GM19463 (cell line): ENCODE results near the gene CEP97.
"Not testable (repeated sequence)": the region's sequence is repeated elsewhere in the genome, so short reads cannot be mapped to it uniquely, and the experiment has no call there.

Experiments
- ATAC-seq: cut with Tn5 transposase; IDR thresholded peaks from one replicate; pipeline ENCODE4 v1.9.1; 2021; ENCODE audit warnings: mild to moderate bottlenecking, moderate library complexity; ENCODE audit not compliant: unreplicated experiment

Gene CEP97, protein sequence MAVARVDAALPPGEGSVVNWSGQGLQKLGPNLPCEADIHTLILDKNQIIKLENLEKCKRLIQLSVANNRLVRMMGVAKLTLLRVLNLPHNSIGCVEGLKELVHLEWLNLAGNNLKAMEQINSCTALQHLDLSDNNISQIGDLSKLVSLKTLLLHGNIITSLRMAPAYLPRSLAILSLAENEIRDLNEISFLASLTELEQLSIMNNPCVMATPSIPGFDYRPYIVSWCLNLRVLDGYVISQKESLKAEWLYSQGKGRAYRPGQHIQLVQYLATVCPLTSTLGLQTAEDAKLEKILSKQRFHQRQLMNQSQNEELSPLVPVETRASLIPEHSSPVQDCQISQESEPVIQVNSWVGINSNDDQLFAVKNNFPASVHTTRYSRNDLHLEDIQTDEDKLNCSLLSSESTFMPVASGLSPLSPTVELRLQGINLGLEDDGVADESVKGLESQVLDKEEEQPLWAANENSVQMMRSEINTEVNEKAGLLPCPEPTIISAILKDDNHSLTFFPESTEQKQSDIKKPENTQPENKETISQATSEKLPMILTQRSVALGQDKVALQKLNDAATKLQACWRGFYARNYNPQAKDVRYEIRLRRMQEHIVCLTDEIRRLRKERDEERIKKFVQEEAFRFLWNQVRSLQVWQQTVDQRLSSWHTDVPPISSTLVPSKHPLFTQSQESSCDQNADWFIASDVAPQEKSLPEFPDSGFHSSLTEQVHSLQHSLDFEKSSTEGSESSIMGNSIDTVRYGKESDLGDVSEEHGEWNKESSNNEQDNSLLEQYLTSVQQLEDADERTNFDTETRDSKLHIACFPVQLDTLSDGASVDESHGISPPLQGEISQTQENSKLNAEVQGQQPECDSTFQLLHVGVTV

DNA sequence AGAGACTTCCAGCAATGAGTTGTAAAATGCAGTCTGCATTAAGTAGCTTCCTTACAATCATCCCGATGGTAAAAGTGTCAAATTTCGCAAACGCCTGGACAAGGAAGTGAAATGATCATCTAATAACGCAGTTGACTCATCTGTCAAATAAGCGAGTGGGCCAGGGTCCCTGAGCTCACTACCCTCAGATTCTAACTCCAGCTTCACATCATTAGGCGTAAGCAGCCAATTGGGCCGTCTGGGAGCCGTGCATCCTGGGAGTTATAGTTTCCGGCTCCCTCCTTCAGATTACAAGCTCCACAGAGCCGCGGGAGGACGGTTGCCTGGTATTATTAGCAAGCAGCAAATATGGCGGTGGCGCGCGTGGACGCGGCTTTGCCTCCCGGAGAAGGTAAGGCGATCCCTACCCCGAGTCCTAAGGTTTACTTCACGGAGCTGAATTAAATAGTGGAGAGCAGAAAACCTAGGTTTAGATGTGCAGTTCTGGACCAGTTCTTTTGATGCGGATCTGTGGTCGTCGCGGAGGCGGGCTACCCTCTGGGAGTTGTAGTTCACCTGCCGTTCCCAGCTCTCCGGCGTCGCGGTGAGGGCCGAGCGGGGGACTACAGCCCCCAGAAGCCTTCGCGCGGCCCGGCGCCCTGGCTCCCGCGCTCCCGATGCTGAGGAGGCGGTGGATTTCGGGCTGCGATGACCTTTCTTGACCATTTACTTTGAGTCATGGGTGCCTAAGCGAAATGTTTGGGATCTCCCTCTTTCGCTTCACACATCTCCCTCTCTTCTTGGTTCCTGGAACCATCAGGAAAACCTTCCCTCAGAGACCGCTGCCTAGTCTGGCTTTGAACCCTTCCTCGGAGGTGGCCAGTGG lies at the start of gene CEP97:
TSS of gene CEP97 (plus strand) at position 286 of the 865 bp plus-strand sequence. CDS start at position 349, 63 bp downstream.
- peak; percentile 88 for ATAC-seq

DNA sequence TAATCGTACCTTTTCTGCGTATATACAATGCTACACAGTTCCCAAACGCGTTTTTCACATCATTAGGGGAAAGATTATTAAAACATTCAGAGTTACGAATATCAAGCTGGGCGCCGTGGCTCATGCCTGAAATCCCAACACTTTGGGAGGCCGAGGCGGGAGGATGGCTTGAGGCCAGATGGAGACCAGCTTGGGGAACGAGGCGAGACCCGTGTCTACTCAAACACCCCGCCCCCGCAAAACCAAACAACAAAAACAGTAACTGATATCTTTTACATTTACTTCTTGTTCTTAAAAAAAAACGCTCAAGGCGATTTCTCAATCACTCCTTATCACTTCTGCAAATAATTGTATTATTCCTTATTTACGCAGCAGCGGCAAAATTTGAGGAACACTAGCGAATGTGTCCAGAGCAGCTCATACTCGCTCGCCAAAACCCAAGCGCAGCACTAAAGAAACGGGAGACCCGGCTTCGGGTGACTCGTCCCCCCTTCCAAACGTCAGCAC lies 48.7 kb upstream of the CEP97 start:
- no peak for ATAC-seq

DNA sequence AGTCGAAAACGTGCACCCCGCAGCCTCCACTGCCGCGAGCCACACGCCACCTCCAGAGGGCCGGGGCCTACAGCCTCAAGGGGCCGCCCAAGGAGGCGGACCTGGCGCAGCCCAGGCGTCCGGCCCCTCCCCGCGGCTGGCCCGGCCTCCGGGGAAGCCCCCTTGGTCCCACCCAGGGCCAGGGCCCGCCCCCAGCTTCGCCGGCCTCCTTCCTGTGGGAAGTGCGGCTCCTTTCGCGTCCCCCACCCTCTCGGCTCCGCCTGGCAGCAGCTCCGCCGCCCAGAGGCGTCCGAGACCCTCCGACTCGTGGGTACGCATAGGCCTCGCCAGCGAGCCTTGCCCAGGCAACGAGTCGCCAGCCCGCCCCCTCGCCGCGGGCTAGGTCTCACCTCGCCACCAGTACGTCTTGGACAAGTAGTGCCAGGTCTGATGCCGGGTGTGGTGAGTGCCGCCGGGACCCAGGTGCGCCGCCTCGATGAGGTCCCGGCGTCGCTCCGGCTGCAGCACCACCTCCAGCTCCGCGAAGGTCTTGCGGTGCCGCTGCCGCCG lies 48.1 kb upstream of the CEP97 start:
- peak; percentile 82 for ATAC-seq

DNA sequence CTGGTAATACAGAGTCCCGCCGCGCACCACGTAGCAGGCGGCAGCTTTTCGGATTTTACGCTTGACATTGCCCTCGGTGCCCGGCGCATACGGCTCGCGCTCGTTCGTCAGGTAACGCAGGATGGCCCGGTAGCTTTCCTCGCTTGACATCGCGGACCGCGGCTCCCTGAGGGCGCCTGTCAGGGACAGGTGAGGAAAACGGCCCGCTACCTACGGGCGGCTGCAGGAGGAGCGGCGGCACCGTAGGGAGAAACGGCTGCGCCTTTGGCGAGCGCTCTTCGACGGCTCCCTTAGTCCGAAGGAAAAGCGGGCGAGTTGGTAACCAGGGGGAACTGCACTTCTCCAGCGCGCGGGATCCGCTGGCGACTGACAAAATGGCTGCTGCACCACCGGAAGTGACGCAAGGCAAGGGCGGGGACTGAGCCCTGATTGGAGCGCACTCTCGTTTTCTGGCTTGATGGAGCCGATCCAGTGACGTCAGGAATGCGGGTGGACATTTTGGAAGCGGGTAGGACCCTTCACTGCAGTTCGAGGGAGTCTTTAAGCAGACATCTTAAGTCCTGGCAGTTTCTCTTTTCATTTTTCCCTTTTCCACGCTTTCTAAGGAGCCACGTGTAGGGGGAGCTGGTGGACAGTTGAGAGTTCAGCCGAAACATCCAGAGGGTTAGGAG lies 47.5 kb upstream of the CEP97 start, which contains the start of gene ZBTB11:
TSS of gene ZBTB11 (minus strand) at position 368 of the 671 bp plus-strand sequence. CDS start at position 150, 218 bp downstream.
- ATAC-seq: peak; percentile 60

DNA sequence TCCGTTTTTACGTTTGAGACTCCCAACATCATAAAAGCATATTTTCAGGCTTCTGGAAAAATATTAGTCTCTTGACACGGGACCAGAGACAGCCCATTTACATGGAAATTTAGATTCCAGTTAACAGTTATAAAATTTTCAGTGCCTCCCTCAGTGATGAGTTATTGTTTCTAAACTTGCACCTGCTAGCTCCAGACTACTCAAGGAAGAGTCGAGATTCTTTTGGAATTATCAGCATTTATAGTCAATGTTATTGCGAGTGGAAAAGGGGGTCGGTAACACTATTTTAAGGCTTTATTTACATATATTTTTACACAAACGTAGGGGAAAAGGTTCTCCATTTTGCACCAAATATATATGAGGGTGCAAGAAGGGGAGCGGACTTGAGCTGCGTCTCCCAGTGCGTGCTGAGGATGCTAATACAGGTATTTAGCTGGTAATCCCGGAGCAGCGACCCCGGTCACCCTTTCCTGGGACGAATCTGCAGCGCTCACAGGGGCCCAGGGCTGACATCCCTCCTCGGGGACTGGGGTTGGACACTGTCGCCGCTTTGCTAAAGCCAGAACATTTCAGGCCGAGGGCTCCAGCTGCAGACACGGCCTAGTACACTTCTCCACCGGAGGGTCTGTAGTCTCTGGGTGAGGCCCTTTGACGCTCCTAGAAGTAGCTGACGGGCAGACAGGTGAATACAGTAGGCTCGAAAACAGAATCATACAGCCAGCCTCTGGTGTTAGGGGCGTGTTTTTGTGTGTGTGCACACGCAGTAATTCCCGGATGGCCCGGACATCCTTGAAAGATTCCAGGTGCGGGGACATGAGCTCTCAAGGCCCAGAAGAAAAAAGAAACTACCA lies 46.8 kb upstream of the CEP97 start:
- no peak for ATAC-seq

DNA sequence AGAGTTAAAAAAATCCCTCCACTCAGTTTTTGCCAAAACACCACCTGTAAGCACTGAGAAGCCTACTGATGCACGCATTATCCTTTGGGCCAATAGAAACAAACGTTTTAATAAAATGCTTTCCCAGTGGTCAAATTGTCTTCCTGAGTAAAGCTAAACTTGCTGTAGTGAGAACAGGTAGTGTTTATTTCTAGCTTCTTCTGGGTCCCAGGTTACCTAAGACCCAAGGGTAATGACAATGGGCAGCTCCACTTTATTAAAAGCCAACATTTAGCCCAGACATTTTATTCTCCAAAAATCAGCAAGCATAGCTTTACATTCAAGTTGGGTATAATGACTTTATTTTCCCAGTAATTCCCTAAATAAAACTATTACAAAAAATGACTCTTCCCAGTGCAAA lies 45.6 kb upstream of the CEP97 start:
- ATAC-seq: not testable (repeated sequence)

DNA sequence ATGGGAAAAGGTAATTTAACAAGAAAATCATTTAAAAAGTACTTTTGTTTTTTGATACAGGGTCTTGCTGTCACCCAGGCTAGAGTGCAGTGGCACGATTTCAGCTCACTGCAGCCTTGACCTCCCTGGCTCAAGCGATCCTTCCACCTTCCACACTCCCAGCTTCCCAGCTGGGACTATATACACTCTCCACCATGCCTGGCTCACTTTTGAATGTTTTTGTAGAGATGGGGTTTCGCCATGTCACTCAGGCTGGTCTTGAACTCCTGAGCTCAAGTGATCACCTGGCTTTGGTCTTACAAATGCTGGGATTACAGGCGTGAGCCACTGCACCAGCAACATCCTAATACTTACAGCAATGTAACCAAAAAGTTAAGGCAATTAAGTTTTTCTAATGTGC lies 43.9 kb upstream of the CEP97 start:
- no peak for ATAC-seq

DNA sequence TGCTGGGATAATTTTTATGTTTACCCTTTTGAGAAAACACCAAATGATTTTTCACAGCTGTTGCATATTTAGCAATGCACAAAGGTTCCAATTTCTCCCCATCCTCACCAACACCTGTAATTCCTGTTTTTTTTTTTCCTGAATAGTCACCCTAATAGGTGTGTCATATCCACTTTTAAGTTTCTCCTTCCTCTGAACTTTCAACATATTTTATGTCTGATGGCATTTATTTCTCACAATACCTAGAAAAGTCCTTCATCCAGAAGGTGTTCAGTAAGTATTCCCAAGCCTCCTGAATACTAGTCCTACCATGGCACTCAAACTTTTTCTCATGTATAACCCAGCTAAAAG lies 39.4 kb upstream of the CEP97 start:
- no peak for ATAC-seq

DNA sequence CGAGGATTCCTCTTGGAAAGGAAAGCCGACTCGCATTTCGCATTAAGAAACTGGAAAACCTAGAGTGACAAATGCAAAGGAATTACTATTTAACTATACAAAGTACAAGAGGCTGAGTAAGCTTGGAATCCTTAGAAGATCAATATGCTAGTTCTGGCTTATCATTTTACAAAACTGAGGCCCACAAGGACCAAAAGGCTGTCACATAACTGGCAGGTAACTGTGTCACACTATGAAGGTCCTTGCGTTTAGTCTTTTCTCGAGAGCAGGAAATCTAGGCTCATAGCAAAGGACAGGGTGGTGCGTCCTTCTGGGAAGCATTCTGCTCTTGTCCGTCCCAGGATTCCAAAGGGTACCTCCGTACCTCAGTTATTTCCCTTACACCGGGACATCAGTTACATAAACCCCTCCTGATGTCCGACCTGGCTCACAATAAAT lies 38.5 kb upstream of the CEP97 start:
- ATAC-seq: peak; percentile 2

DNA sequence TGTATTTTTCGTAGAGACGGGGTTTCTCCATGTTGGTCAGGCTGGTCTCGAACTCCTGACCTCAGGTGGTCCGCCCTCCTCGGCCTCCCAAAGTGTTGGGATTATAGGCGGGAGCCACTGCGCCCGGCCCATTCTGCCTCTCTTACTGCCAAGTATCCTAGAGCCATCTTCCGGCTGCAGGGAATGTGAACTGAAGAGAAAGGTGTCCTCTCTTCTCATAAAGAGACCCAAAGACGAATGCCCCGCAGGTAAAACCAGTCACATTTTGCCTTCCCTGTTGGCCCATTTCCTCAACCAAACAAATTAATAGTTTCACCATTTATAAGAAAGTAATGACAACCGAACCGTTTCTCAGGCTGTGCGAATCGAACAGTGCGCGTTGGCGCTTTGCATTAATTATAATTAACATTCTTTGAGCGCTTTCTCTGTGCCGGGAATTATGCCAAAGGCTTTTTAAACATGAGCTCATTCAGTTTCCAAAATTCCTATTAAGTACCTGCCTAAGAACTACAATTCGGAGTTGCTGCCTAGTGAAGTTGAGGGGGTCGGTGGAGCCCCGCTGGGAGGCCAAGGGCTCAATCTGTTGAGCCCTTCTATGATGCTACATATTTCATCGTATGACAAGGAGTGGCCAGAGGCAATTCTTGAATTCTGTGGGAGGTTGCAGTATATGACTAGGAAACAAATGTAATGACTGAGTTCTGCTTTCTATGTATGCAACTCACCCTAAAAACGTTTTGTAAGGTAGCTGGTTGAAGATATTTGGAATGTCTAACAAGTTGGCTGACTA lies 37.1 kb upstream of the CEP97 start:
- ATAC-seq: no peak

DNA sequence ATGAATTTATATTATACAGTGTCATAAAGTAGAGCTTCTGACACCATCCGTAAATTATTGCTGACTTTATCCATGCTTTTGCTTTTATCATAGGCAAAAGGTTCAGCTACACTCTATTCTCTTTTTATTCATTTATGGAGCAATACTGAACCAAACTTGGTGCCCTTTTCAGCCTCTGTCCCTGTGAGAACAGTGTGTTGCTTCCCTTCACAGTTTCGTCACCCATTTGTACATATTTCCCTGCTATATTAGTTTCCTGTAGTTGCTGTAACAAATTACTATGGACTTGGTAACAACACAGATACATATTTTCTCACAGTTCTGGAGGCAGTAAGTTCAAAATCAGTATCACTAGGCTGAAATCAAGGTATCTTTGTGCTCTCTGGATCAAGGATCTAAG lies 35.1 kb upstream of the CEP97 start:
- no peak for ATAC-seq

DNA sequence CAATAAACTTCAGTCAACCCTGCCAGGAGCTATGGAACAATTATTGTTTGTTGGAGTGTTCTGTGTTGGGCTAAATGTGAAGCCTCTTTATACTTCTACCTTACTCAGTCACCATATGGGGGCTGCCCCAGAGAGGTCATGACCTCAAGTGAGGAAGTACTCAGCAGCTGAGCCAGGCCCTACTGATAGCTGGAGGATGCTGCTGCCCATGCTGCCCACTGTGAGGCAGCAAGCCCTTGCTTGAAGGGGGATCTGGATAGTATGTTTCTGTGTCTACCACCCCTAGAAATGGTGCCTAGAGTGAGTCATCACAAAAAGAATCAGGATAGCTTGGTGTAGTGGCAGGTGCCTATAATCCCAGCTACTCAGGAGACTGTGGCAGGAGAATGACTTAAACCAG lies 33.4 kb upstream of the CEP97 start:
- peak; percentile 54 for ATAC-seq

DNA sequence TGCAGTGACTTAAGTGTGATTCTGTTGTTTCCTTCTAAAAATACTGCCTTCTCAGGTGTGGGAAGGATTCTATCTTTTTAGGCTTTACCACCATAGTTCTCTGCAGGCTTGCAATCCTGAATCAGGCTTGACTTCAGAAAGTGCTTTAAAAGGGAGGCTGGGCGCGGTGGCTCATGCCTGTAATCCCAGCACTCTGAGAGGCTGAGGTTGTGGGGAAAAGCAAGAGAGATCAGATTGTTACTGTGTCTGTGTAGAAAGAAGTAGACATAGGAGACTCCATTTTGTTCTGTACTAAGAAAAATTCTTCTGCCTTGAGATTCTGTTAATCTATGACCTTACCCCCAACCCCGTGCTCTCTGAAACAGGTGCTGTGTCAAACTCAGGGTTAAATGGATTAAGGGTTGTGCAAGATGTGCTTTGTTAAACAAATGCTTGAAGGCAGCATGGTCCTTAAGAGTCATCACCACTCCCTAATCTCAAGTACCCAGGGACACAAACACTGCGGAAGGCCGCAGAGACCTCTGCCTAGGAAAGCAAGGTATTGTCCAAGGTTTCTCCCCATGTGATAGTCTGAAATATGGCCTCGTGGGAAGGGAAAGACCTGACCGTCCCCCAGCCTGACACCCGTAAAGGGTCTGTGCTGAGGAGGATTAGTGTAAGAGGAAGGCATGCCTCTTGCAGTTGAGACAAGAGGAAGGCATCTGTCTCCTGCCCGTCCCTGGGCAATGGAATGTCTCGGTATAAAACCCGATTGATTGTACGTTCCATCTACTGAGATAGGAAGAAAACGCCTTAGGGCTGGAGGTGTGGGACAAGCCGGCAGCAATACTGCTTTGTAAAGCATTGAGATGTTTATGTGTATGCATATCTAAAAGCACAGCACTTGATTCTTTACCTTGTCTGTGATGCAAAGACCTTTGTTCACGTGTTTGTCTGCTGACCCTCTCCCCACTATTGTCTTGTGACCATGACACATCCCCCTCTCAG lies 32.4 kb upstream of the CEP97 start:
- ATAC-seq: not testable (repeated sequence)

DNA sequence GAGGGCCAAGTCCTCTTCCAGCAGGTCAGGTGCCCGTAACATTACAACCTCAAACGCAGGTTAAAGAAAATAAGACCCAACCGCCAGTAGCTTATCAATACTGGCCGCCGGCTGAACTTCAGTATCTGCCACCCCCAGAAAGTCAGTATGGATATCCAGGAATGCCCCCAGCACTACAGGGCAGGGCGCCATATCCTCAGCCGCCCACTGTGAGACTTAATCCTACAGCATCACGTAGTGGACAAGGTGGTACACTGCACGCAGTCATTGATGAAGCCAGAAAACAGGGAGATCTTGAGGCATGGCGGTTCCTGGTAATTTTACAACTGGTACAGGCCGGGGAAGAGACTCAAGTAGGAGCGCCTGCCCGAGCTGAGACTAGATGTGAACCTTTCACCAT lies 30.9 kb upstream of the CEP97 start:
- ATAC-seq: peak; percentile 70

DNA sequence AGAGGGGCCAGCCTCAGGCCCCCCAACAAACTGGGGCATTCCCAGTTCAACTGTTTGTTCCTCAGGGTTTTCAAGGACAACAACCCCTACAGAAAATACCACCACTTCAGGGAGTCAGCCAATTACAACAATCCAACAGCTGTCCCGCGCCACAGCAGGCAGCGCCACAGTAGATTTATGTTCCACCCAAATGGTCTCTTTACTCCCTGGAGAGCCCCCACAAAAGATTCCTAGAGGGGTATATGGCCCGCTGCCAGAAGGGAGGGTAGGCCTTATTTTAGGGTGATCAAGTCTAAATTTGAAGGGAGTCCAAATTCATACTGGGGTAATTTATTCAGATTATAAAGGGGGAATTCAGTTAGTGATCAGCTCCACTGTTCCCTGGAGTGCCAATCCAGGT lies 29.6 kb upstream of the CEP97 start:
- not testable (repeated sequence) for ATAC-seq

DNA sequence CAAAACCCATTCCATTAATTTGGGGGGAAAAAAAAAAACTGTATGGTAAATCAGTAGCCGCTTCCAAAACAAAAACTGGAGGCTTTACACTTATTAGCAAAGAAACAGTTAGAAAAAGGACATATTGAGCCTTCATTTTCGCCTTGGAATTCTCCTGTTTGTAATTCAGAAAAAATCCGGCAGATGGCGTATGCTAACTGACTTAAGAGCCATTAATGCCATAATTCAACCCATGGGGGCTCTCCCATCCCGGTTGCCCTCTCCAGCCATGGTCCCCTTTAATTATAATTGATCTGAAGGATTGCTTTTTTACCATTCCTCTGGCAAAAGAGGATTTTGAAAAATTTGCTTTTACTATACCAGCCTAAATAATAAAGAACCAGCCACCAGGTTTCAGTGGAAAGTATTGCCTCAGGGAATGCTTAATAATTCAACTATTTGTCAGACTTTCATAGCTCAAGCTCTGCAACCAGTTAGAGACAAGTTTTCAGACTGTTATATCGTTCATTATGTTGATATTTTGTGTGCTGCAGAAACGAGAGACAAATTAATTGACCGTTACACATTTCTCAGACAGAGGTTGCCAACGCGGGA lies 28.5 kb upstream of the CEP97 start:
- ATAC-seq: no peak
